Measurements from ENCODE around the gene NDUFS5.
"Not testable (repeated sequence)": the region's sequence is repeated elsewhere in the genome, so short reads cannot be mapped to it uniquely, and the experiment has no call there.

NDUFS5 gene

GRCh38 chr1:39016604-39017171 is 9.5 kb upstream of the NDUFS5 start:
- DNase-seq: no peak

- no peak for DNase-seq
These were observed 8.9 kb upstream of the NDUFS5 start for GRCh38 chr1:39017266-39017665.

- DNase-seq: not testable (repeated sequence)
These were observed 5.7 kb upstream of the NDUFS5 start for GRCh38 chr1:39020494-39020893.

GRCh38 chr1:39021426-39021825 is 4.7 kb upstream of the NDUFS5 start:
- DNase-seq: no peak

GRCh38 chr1:39023140-39023539 is 3.0 kb upstream of the NDUFS5 start:
- no peak for DNase-seq

- no peak for DNase-seq
These were observed 837 bp downstream of the NDUFS5 start for GRCh38 chr1:39026866-39027507.

GRCh38 chr1:39034114-39034654 is 8.0 kb downstream of the NDUFS5 start:
- DNase-seq: no peak

- DNase-seq: no peak
These were observed 10.5 kb downstream of the NDUFS5 start for GRCh38 chr1:39036678-39037077.

- DNase-seq: no peak
These were observed 17.4 kb downstream of the NDUFS5 start for GRCh38 chr1:39043513-39043912.

- no peak for DNase-seq
These were observed 18.6 kb downstream of the NDUFS5 start for GRCh38 chr1:39044762-39045161.

GRCh38 chr1:39045231-39045630 is 19.1 kb downstream of the NDUFS5 start:
- DNase-seq: no peak

GRCh38 chr1:39046613-39047210 is 20.6 kb downstream of the NDUFS5 start:
- no peak for DNase-seq

- no peak for DNase-seq
These were observed 21.5 kb downstream of the NDUFS5 start for GRCh38 chr1:39047374-39048229.

- DNase-seq: no peak
These were observed 22.7 kb downstream of the NDUFS5 start for GRCh38 chr1:39048745-39049370.

GRCh38 chr1:39050001-39050400 is 23.9 kb downstream of the NDUFS5 start:
- DNase-seq: no peak

GRCh38 chr1:39051193-39051850 is 25.2 kb downstream of the NDUFS5 start:
- not testable (repeated sequence) for DNase-seq

GRCh38 chr1:39051956-39052355 is 25.8 kb downstream of the NDUFS5 start:
- DNase-seq: no peak

- DNase-seq: not testable (repeated sequence)
These were observed 29.1 kb downstream of the NDUFS5 start for GRCh38 chr1:39055213-39055710.

GRCh38 chr1:39061516-39061915 is 35.4 kb downstream of the NDUFS5 start:
- DNase-seq: not testable (repeated sequence)

GRCh38 chr1:39061951-39062350 is 35.8 kb downstream of the NDUFS5 start:
- no peak for DNase-seq

- DNase-seq: no peak
These were observed 37.0 kb downstream of the NDUFS5 start for GRCh38 chr1:39063191-39063590.

GRCh38 chr1:39063775-39064174 is 37.6 kb downstream of the NDUFS5 start:
- no peak for DNase-seq
